Keratinocyte (primary cell): Measurements from ENCODE around the gene TUFT1. TPM values are rescaled to one million over a fixed set of nuclear protein-coding genes. Genes with fewer than 3 reads are reported as not detected.

Experiments used
- DNase-seq: peaks from one replicate; pipeline ENCODE4 v3.0.0-alpha.2; 2011; ENCODE audit warnings: low read depth, missing footprints, low spot score
- FAIRE-seq: peaks from 2 replicates; lab custom pipeline; 2011; peaks lifted over from hg19 to GRCh38; lab: Jason Lieb, UNC
- H2AFZ ChIP-seq: 2 replicates; pipeline ENCODE4 v1.6.0; 2012; ENCODE audit warnings: low read length, control low read depth, inconsistent platforms; ENCODE audit not compliant: control insufficient read depth
- H3K27ac ChIP-seq: 2 replicates; pipeline ENCODE4 v1.5.1; 2011; ENCODE audit warnings: low read length; ENCODE audit not compliant: control insufficient read depth, insufficient read depth
- H3K27me3 ChIP-seq: 3 replicates; pipeline ENCODE4 v1.6.0; 2011; ENCODE audit warnings: low read length; ENCODE audit not compliant: control insufficient read depth, insufficient read depth; ENCODE audit errors: extremely low read depth
- H3K36me3 ChIP-seq, 2 experiments: 2 replicates in 1 of 2; 3 replicates in 1 of 2; pipeline ENCODE4 v1.5.1; 2011; ENCODE audit warnings: low read length in 2 of 2, mild to moderate bottlenecking in 1 of 2; ENCODE audit not compliant: control insufficient read depth in 2 of 2, insufficient read depth in 2 of 2; ENCODE audit errors: extremely low read depth in 1 of 2
- H3K4me1 ChIP-seq: 3 replicates; pipeline ENCODE4 v1.5.1; 2011; ENCODE audit warnings: low read length; ENCODE audit not compliant: control insufficient read depth, insufficient read depth; ENCODE audit errors: extremely low read depth
- H3K4me2 ChIP-seq: 3 replicates; pipeline ENCODE4 v1.6.0; 2011; ENCODE audit warnings: low read depth, low read length; ENCODE audit not compliant: control insufficient read depth, insufficient read depth; ENCODE audit errors: extremely low read depth
- H3K4me3 ChIP-seq, 3 experiments: fragments of 200-600 bp in 1 of 3; sonication (generic) in 1 of 3; 2 replicates in 2 of 3; 3 replicates in 1 of 3; pipeline ENCODE4 v1.5.1; 2011 to 2016; ENCODE audit warnings: low read length in 3 of 3, mild to moderate bottlenecking in 3 of 3, control low read depth in 2 of 3, inconsistent platforms in 1 of 3, low read depth in 1 of 3, mixed read lengths in 1 of 3, mixed run types in 1 of 3, moderate library complexity in 1 of 3; ENCODE audit not compliant: control insufficient read depth in 2 of 3, insufficient read depth in 2 of 3; ENCODE audit errors: extremely low read depth in 1 of 3
- H3K79me2 ChIP-seq: 2 replicates; pipeline ENCODE4 v1.6.0; 2012; ENCODE audit warnings: low read length; ENCODE audit not compliant: control insufficient read depth, insufficient read depth
- H3K9ac ChIP-seq: 3 replicates; pipeline ENCODE4 v1.6.0; 2011; ENCODE audit warnings: low read length; ENCODE audit not compliant: control insufficient read depth, insufficient read depth; ENCODE audit errors: extremely low read depth
- H3K9me1 ChIP-seq: 3 replicates; pipeline ENCODE4 v1.6.0; 2011; ENCODE audit warnings: low read length; ENCODE audit not compliant: control insufficient read depth, insufficient read depth; ENCODE audit errors: extremely low read depth
- H3K9me3 ChIP-seq: 2 replicates; pipeline ENCODE4 v1.5.1; 2012; ENCODE audit warnings: low read depth, low read length; ENCODE audit not compliant: control insufficient read depth
- H4K20me1 ChIP-seq: 3 replicates; pipeline ENCODE4 v1.6.0; 2011; ENCODE audit warnings: low read length; ENCODE audit not compliant: control insufficient read depth, insufficient read depth; ENCODE audit errors: extremely low read depth
- EZH2 ChIP-seq: IDR thresholded peaks from one replicate; pipeline ENCODE4 v1.6.1; 2012; ENCODE audit warnings: inconsistent platforms, mild to moderate bottlenecking, low read length, moderate library complexity
- dilution Hi-C: fragments of 300-500 bp; cut with MboI; formaldehyde crosslinking; loops from one replicate; pipeline ENCODE4 v1.7.0; 2020; ENCODE audit warnings: low sequenced_read_pairs; ENCODE audit not compliant: extremely low pct_ligation_motif_present
- polyA plus RNA-seq, 5 experiments: library from polyadenylated mRNA; depleted of rRNA in 3 of 5; stranded (reverse) in 3 of 5; stranded (forward) in 1 of 5; unstranded in 1 of 5; fragments of >200 nt; gene quantifications; 1 replicate in 1 of 5; 2 replicates in 3 of 5; 3 replicates in 1 of 5; pipeline versions ENCODE4 v1.2.1 to v1.2.3, GENCODE V29; 2011 to 2012; ENCODE audit warnings: missing spikeins in 2 of 5, low read depth in 1 of 5, low replicate concordance in 1 of 5
- TF ChIP-seq, protein P1 (sequence below), 3 experiments: IDR thresholded peaks in 1 of 3; conservative IDR thresholded peaks in 1 of 3; optimal IDR thresholded peaks in 1 of 3; 2 replicates in 2 of 3; 3 replicates in 1 of 3; pipeline versions ENCODE3 to v1.5.1; 2011; ENCODE audit warnings: low read length in 3 of 3, mild to moderate bottlenecking in 3 of 3, moderate library complexity in 2 of 3, control low read depth in 1 of 3, inconsistent platforms in 1 of 3; ENCODE audit not compliant: insufficient read depth in 2 of 3; ENCODE audit errors: extremely low read depth in 1 of 3

The TUFT1 gene
- polyA plus RNA-seq, 1 donor (not counting 4 experiments of a cell fraction or from before 2014, with no cell fraction given), result 70.0 TPM

DNA sequence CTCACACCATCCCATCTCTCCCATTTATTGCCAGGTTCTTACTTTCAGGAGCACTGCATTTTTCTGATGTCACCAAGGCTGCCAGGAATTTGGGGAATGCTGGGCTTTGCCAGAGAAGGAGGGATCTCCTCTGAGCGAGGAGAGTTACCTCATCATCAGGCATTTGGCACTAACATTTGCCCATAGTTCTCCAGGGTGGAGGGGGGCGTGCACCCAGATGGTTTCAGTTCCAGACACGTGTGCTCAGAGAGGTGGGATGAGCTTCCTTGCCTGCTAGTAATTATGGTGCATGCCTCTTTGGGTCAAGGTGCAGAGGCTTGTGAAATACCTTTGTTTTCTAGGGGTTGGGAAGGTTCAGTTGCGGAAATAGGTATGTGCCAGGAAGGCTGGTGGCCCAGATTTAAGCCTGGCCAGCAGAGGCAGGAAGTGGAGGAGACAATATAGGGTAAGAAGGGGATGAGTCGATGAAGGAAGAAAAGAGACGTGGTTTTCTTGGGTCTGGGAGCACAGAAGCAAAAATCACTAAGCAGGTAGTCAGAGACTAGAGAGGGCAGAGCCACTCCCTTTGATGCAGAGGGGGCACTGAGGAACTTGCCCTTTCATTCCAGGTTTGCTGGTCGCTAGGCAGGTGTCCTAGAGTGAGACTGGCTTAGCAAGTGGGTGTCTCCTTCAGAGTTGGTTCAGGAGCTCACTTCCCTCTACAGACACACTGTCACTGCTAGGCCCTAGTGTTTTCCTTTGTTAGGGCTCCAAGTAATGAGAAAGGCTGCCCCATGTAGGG is 7.2 kb downstream of the TUFT1 start:
- H3K27me3 ChIP-seq, result no peaks in the 10 kb centered on the region
- H3K36me3 ChIP-seq, result peaks cover 4 to 20% of the 10 kb centered on the region in 2 experiments
- H3K9ac ChIP-seq, result peak overlapping the region; percentile 53
- DNase-seq, result peak; percentile 83
- FAIRE-seq, result peak; percentile 93
- H3K9me3 ChIP-seq, result no peaks in the 10 kb centered on the region
- H2AFZ ChIP-seq, result no peak overlapping the region
- no peak for TF ChIP-seq EZH2
- TF ChIP-seq, protein P1, sequence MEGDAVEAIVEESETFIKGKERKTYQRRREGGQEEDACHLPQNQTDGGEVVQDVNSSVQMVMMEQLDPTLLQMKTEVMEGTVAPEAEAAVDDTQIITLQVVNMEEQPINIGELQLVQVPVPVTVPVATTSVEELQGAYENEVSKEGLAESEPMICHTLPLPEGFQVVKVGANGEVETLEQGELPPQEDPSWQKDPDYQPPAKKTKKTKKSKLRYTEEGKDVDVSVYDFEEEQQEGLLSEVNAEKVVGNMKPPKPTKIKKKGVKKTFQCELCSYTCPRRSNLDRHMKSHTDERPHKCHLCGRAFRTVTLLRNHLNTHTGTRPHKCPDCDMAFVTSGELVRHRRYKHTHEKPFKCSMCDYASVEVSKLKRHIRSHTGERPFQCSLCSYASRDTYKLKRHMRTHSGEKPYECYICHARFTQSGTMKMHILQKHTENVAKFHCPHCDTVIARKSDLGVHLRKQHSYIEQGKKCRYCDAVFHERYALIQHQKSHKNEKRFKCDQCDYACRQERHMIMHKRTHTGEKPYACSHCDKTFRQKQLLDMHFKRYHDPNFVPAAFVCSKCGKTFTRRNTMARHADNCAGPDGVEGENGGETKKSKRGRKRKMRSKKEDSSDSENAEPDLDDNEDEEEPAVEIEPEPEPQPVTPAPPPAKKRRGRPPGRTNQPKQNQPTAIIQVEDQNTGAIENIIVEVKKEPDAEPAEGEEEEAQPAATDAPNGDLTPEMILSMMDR (optimal IDR thresholded peaks at IDR 0.05 in 1 of 3, IDR thresholded peaks at IDR 0.05 in 1 of 3, conservative IDR thresholded peaks at IDR 0.05 in 1 of 3; ENCODE audit: extremely low read depth in 1 of 3, insufficient read depth in 2 of 3, low read length in 3 of 3), result no peak
- peaks cover 71% of the 10 kb centered on the region for H3K79me2 ChIP-seq
- H3K4me1 ChIP-seq, result peaks cover 72% of the 10 kb centered on the region
- dilution Hi-C loops, result no loop called here
- peak overlapping the region; percentile 73 for H3K27ac ChIP-seq
- peak overlapping the region; percentile 77 for H3K4me2 ChIP-seq
- H3K4me3 ChIP-seq, result peak overlapping the region in 1 of 3 experiments; percentile 11
- H3K9me1 ChIP-seq, result no peaks in the 10 kb centered on the region
- peaks cover 12% of the 10 kb centered on the region for H4K20me1 ChIP-seq

DNA sequence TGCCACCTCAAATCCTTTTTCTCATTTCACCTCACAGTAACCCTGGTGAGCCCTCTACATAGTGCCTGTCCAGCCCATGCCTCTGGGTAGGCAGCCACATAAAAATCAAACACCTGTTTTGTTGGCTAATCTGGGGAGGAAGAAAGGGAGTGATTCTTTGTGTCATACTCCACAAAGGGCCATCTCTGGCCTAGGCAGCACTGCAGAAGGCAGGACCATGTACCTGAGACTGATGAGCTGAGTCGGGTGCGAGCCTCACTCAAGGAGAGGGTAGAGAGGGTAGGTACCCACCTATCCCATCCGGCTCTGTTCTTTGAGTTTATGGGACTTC is 7.8 kb downstream of the TUFT1 start:
- Histone ChIP-seq H3K36me3 (peaks cover 4 to 20% of the 10 kb centered on the region in 2 experiments), H2AFZ (no peak overlapping the region), H3K27ac (peak overlapping the region; percentile 73), H3K9ac (peak overlapping the region; percentile 53), H3K9me1 (no peaks in the 10 kb centered on the region), H4K20me1 (peaks cover 8% of the 10 kb centered on the region), H3K4me1 (peaks cover 73% of the 10 kb centered on the region), H3K27me3 (no peaks in the 10 kb centered on the region), H3K9me3 (no peaks in the 10 kb centered on the region), H3K79me2 (peaks cover 66% of the 10 kb centered on the region), H3K4me3 (peak overlapping the region in 1 of 3 experiments; percentile 11), H3K4me2 (peak overlapping the region; percentile 77)
- FAIRE-seq (no peak), DNase-seq (no peak)
- dilution Hi-C loops, result no loop called here
- no peak for TF ChIP-seq EZH2
- TF ChIP-seq, protein P1 (optimal IDR thresholded peaks at IDR 0.05 in 1 of 3, IDR thresholded peaks at IDR 0.05 in 1 of 3, conservative IDR thresholded peaks at IDR 0.05 in 1 of 3; ENCODE audit: extremely low read depth in 1 of 3, insufficient read depth in 2 of 3, low read length in 3 of 3), result no peak
